Activated B cell treated with CpG ODN at 0.5 μM for 24 hours (primary cell): ENCODE results near the gene KRTAP10-7. TPM values are rescaled to one million over a fixed set of nuclear protein-coding genes. Genes with fewer than 3 reads are reported as not detected.
"Not testable (repeated sequence)": the region's sequence is repeated elsewhere in the genome, so short reads cannot be mapped to it uniquely, and the experiment has no call there.

Source experiments
- ATAC-seq: fragments of 200-7000 bp; cut with Tn5 transposase; one replicate; pipeline ENCODE4 v1.10.0; 2021; ENCODE audit warnings: low read depth, mild to moderate bottlenecking, moderate library complexity
- CTCF ChIA-PET: fragments of 350-600 bp; sonication (Branson Sonifier 250); formaldehyde crosslinking; loops from one replicate; lab custom pipeline; 2021; ENCODE audit warnings: antibody characterized with exemption; lab: Charles Lee
- POLR2A ChIA-PET: fragments of 350-600 bp; sonication (Branson Sonifier 250); formaldehyde crosslinking; loops from one replicate; lab custom pipeline; 2021; ENCODE audit warnings: antibody characterized with exemption; lab: Charles Lee
- DNase-seq: peaks from one replicate; pipeline ENCODE4 v3.0.0; 2022
- H3K27ac Mint-ChIP-seq: one replicate; pipeline ENCODE4 v1.8.0; 2020; ENCODE audit warnings: mixed read lengths
- H3K27me3 Mint-ChIP-seq: one replicate; pipeline ENCODE4 v1.8.0; 2021; ENCODE audit warnings: mixed read lengths
- H3K36me3 Mint-ChIP-seq: one replicate; pipeline ENCODE4 v1.8.0; 2021; ENCODE audit warnings: low read depth, mixed read lengths
- H3K4me1 Mint-ChIP-seq: one replicate; pipeline ENCODE4 v1.8.0; 2021; ENCODE audit warnings: mixed read lengths
- H3K4me3 Mint-ChIP-seq: one replicate; pipeline ENCODE4 v1.8.0; 2020; ENCODE audit warnings: mild to moderate bottlenecking, mixed read lengths
- H3K9me3 Mint-ChIP-seq: one replicate; pipeline ENCODE4 v1.8.0; 2020; ENCODE audit warnings: mixed read lengths
- CTCF ChIP-seq: fragments of 200-600 bp; IDR thresholded peaks from one replicate; pipeline ENCODE4 v1.8.0; 2022; ENCODE audit warnings: antibody characterized with exemption, mild to moderate bottlenecking
- intact Hi-C: fragments of 100-400 bp; cut with micrococcal nuclease; formaldehyde crosslinking; loops from one replicate; pipeline ENCODE4 v1.15.1; 2024
- total RNA-seq: library from RNA; stranded (reverse); gene quantifications from 2 replicates; pipeline ENCODE4 v1.2.3, GENCODE V29; 2022

The KRTAP10-7 gene
- total RNA-seq, 1 donor from 2014 or later = not detected

- H3K4me3 Mint-ChIP-seq = no peak overlapping the region
- ATAC-seq = no peak
- H3K27me3 Mint-ChIP-seq = peaks cover 15% of the 10 kb centered on the region
- no peaks in the 10 kb centered on the region for H3K4me1 Mint-ChIP-seq
- no peak for TF ChIP-seq CTCF
- POLR2A ChIA-PET = no interaction called here
- CTCF ChIA-PET = no interaction called here
- intact Hi-C loops = no loop called here
- H3K36me3 Mint-ChIP-seq = no peaks in the 10 kb centered on the region
- no peak for DNase-seq
- H3K9me3 Mint-ChIP-seq = peaks cover 20% of the 10 kb centered on the region
- H3K27ac Mint-ChIP-seq = no peak overlapping the region
These were observed 36.0 kb downstream of the KRTAP10-7 start for GRCh38 chr21:44636209-44637017.

GRCh38 chr21:44637018-44637850, 36.8 kb downstream of the KRTAP10-7 start, which contains the start of gene KRTAP10-10:
Gene KRTAP10-10 (plus strand): TSS chr21:44637356. CDS start chr21:44637418, 62 bp downstream.
- no peaks in the 10 kb centered on the region for H3K36me3 Mint-ChIP-seq
- H3K4me1 Mint-ChIP-seq = no peaks in the 10 kb centered on the region
- H3K4me3 Mint-ChIP-seq = no peak within 1 kb of the TSS
- ChIA-PET POLR2A (no interaction called here), CTCF (no interaction called here)
- peaks cover 17% of the 10 kb centered on the region for H3K27me3 Mint-ChIP-seq
- H3K9me3 Mint-ChIP-seq = peaks cover 15% of the 10 kb centered on the region
- DNase-seq = no peak
- intact Hi-C loops = no loop called here
- no peak for ATAC-seq
- H3K27ac Mint-ChIP-seq = no peak within 1 kb of the TSS
- TF ChIP-seq CTCF = no peak

- CTCF ChIA-PET, ATAC-seq, H3K4me3 Mint-ChIP-seq, H3K27ac Mint-ChIP-seq, H3K4me1 Mint-ChIP-seq, POLR2A ChIA-PET, H3K36me3 Mint-ChIP-seq, DNase-seq, intact Hi-C loops: not testable (repeated sequence)
- Mint-ChIP-seq H3K9me3 (peaks cover 17% of the 10 kb centered on the region), H3K27me3 (peaks cover 17% of the 10 kb centered on the region)
These were observed 37.5 kb downstream of the KRTAP10-7 start for GRCh38 chr21:44637851-44638348.

- H3K36me3 Mint-ChIP-seq, POLR2A ChIA-PET, DNase-seq, H3K4me3 Mint-ChIP-seq, H3K27ac Mint-ChIP-seq, H3K4me1 Mint-ChIP-seq, ATAC-seq, intact Hi-C loops, CTCF ChIA-PET: not testable (repeated sequence)
- peaks cover 19% of the 10 kb centered on the region for H3K9me3 Mint-ChIP-seq
- H3K27me3 Mint-ChIP-seq = peaks cover 17% of the 10 kb centered on the region
These were observed 38.3 kb downstream of the KRTAP10-7 start for GRCh38 chr21:44638506-44639330.

- H3K9me3 Mint-ChIP-seq = peaks cover 24% of the 10 kb centered on the region
- CTCF ChIA-PET = no interaction called here
- H3K4me3 Mint-ChIP-seq = no peak overlapping the region
- no peaks in the 10 kb centered on the region for H3K4me1 Mint-ChIP-seq
- peaks cover 2% of the 10 kb centered on the region for H3K36me3 Mint-ChIP-seq
- POLR2A ChIA-PET = no interaction called here
- DNase-seq = no peak
- H3K27me3 Mint-ChIP-seq = peaks cover 17% of the 10 kb centered on the region
- no peak overlapping the region for H3K27ac Mint-ChIP-seq
- intact Hi-C loops = no loop called here
- TF ChIP-seq CTCF = no peak
- no peak for ATAC-seq
These were observed 38.9 kb downstream of the KRTAP10-7 start for GRCh38 chr21:44639331-44639655.
